Psoas muscle (tissue), 8 donors: ENCODE results near the gene SLC38A8. TPM values are rescaled to one million over a fixed set of nuclear protein-coding genes. Genes with fewer than 3 reads are reported as not detected.

ENCODE experiments used
- ATAC-seq, 4 donors: fragments of 200-7000 bp; cut with Tn5 transposase; one replicate each; pipeline ENCODE4 v1.9.1; 2020; ENCODE audit warnings: moderate library complexity in 3 of 4, mild to moderate bottlenecking in 2 of 4
- DNase-seq, 2 donors: peaks; one replicate each; pipeline ENCODE4 v3.0.0-alpha.2; 2020
- H3K27ac ChIP-seq: fragments of 200-600 bp; one replicate; pipeline ENCODE4 v1.8.0; 2022
- H3K27me3 ChIP-seq, 3 donors: fragments of 200-600 bp in 1 of 3; one replicate each; pipeline versions ENCODE4 v1.6.1 to v1.8.0; 2013 to 2022; ENCODE audit warnings: low read length in 2 of 3, mild to moderate bottlenecking in 2 of 3, moderate library complexity in 1 of 3; ENCODE audit not compliant: insufficient read depth in 3 of 3
- H3K36me3 ChIP-seq, 2 donors: fragments of 200-600 bp in 1 of 2; one replicate each; pipeline versions ENCODE4 v1.6.1 to v1.8.0; 2013 to 2022; ENCODE audit warnings: low read depth in 1 of 2, mild to moderate bottlenecking in 1 of 2, moderate library complexity in 1 of 2; ENCODE audit not compliant: insufficient read depth in 1 of 2
- H3K4me1 ChIP-seq: fragments of 200-600 bp; one replicate; pipeline ENCODE4 v1.8.0; 2022
- H3K4me3 ChIP-seq: fragments of 200-600 bp; one replicate; pipeline ENCODE4 v1.8.0; 2022; ENCODE audit warnings: mild to moderate bottlenecking
- H3K9me3 ChIP-seq: fragments of 200-600 bp; one replicate; pipeline ENCODE4 v1.8.0; 2022
- CTCF ChIP-seq: fragments of 200-600 bp; IDR thresholded peaks from one replicate; pipeline ENCODE4 v1.8.0; 2022; ENCODE audit warnings: antibody characterized with exemption
- WGBS, 3 donors: extraction: QIAGEN DNeasy Blood & Tissue Kit; methylation state at CpG; one replicate each; pipeline versions ENCODE4 v1.1.6 to v1.1.7; 2013; 5-methylcytosine and 5-hydroxymethylcytosine counted together
- intact Hi-C, 2 donors: fragments of 100-400 bp; cut with DNase I; formaldehyde crosslinking; loops; one replicate each; pipeline versions ENCODE4 v1.11.0 to v1.14.2; 2022
- polyA plus RNA-seq, 3 donors: library from polyadenylated mRNA; stranded (reverse); fragments of 200-250 nt; gene quantifications; one replicate each; pipeline ENCODE4 v1.2.3, GENCODE V29; 2013
- total RNA-seq, 4 donors: library from RNA; stranded (reverse); fragmentation: NEBNext Ultra II Directional in 2 of 4; extraction: Animal tissue kit (Norgen Biotek cat#: 25700) in 2 of 4; gene quantifications; one replicate each; pipeline versions ENCODE4 v1.2.1 to v1.2.4, GENCODE V29; 2021 to 2023
- donor health status: healthy with polysubstance abuse.
- donor health status: DM: no; HTN: no; CAD: no; lungs with moderate emphysema.
- donor health status: Bipolar disorder and iron deficiency.
- donor health status: healthy.
- donor health status: DM: yes; HTN: yes; CAD: no.
- donor health status: DM: no; HTN: no; CAD: no.
- donor health status: DM: no; HTN: no; CAD: no.
- donor health status: DM: yes; HTN: yes; CAD: no.

The SLC38A8 gene
- total and polyA plus RNA-seq, 7 donors, result 0.21 to 0.52 TPM; not detected in 5

GRCh38 chr16:84039696-84040095 is 2.9 kb downstream of the SLC38A8 start:
- Histone ChIP-seq H3K4me1 (peaks cover 3% of the 10 kb centered on the region), H3K27ac (no peak overlapping the region), H3K9me3 (no peaks in the 10 kb centered on the region), H3K36me3 (no peaks in the 10 kb centered on the region), H3K4me3 (no peak overlapping the region), H3K27me3 (no peaks in the 10 kb centered on the region)
- ATAC-seq, result no peak
- WGBS, 3 donors, result 95 to 97% (median 96%) methylated on average over 12 of the region's 12 CpGs
- intact Hi-C loops, result loop anchor here in 1 of 2 donors (5.0 kb wide), 1 partner anchor 72 kb away; the partner anchor contains the start of gene NECAB2
- no peak for DNase-seq
- TF ChIP-seq CTCF, result no peak

GRCh38 chr16:84038469-84038868 is 4.1 kb downstream of the SLC38A8 start:
- H3K9me3 ChIP-seq, result no peaks in the 10 kb centered on the region

GRCh38 chr16:84036982-84037425 is 5.6 kb downstream of the SLC38A8 start:
- Histone ChIP-seq H3K36me3 (no peaks in the 10 kb centered on the region), H3K27ac (no peak overlapping the region), H3K9me3 (no peaks in the 10 kb centered on the region), H3K4me1 (peaks cover 3% of the 10 kb centered on the region), H3K27me3 (no peaks in the 10 kb centered on the region), H3K4me3 (no peak overlapping the region)
- peak in 1 of 4 donors; percentile 23 for ATAC-seq
- TF ChIP-seq CTCF, result no peak
- DNase-seq, result no peak
- intact Hi-C loops, result no loop called here
- WGBS, 3 donors, result 78 to 89% (median 86%) methylated on average over 8 of the region's 8 CpGs

More at GRCh38 chr16:84038469-84038868, 4.1 kb downstream of the SLC38A8 start:
- H3K27ac ChIP-seq, result no peak overlapping the region
- H3K36me3 ChIP-seq, result no peaks in the 10 kb centered on the region
- peaks cover 3% of the 10 kb centered on the region for H3K4me1 ChIP-seq
- WGBS, 3 donors, result 89 to 95% (median 93%) methylated on average over 12 of the region's 12 CpGs
- no peak overlapping the region for H3K4me3 ChIP-seq
- DNase-seq (no peak), ATAC-seq (no peak)
- TF ChIP-seq CTCF, result no peak
- no peaks in the 10 kb centered on the region for H3K27me3 ChIP-seq
- intact Hi-C loops, result no loop called here

- Histone ChIP-seq H3K9me3 (no peaks in the 10 kb centered on the region), H3K27me3 (peaks cover 0 to 6% (median 0%) of the 10 kb centered on the region in 3 donors), H3K27ac (no peak overlapping the region), H3K4me1 (peaks cover 3% of the 10 kb centered on the region), H3K36me3 (no peaks in the 10 kb centered on the region), H3K4me3 (no peak overlapping the region)
- DNase-seq (no peak), ATAC-seq (no peak)
- 57 to 92% (median 88%) methylated on average over 3 of the region's 3 CpGs for WGBS, 3 donors
- intact Hi-C loops, result no loop called here
- TF ChIP-seq CTCF, result no peak
Observed at GRCh38 chr16:84036131-84036530, 6.5 kb downstream of the SLC38A8 start.

- no peak overlapping the region for H3K27ac ChIP-seq
- peaks cover 0 to 6% (median 0%) of the 10 kb centered on the region in 3 donors for H3K27me3 ChIP-seq
- no peaks in the 10 kb centered on the region for H3K9me3 ChIP-seq
- TF ChIP-seq CTCF, result no peak
- H3K4me3 ChIP-seq, result no peak overlapping the region
- H3K36me3 ChIP-seq, result no peaks in the 10 kb centered on the region
- WGBS, 3 donors, result 87 to 91% (median 90%) methylated on average over 12 of the region's 12 CpGs
- H3K4me1 ChIP-seq, result no peaks in the 10 kb centered on the region
- intact Hi-C loops, result no loop called here
- DNase-seq (no peak), ATAC-seq (no peak)
Observed at GRCh38 chr16:84034516-84034915, 8.1 kb downstream of the SLC38A8 start.
